Fibroblast of skin of scalp (primary cell): ENCODE results near the gene GNS.
A peak's percentile ranks its signal among the peaks of the same experiment; 100 is the strongest.

Source experiments
- DNase-seq: peaks from one replicate; pipeline ENCODE4 v3.0.0-alpha.2; 2013

GNS gene

DNA sequence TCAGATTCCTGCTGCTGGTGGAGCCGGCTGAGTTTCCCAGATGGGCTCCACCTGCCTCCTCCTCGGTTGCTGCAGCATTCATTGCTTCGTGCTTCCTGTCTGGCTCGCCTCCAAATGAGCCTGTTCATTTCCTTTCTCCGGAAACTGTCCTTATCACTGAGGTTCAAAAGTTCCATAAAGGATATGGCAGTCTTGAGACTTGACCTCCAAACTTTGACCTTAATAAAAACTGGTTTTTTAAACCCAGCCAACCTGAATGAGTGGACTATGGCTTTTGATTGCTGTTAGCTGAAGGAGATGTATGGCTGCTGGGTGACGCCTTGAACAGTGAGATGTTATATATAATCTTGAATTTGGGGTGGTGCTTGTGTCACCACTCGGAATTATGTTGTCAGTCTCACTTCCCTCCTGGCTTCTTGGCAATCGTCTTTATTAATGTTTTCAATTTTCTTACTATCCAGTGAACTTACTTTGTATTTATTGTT, 86.2 kb downstream of the GNS start:
- peak; percentile 31 for DNase-seq

DNA sequence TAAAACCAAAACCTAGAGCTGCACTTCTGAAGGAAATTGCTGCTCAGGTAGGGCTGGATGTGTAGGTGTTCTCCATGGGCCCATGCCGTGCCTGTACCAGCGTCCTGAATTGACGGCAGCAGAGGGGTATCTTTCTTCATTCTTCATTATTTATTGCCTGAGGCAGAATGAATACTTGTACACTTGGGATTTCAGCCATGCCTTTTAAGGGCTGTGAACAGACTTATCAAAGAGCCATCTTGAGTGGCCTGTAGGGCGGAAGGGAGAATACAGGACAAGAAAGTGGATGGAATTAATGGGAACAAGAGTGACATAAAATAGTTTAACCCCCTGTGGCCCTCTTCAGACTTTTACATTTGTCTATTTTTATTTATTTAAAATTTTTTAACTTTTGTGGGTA, 87.5 kb downstream of the GNS start:
- no peak for DNase-seq

DNA sequence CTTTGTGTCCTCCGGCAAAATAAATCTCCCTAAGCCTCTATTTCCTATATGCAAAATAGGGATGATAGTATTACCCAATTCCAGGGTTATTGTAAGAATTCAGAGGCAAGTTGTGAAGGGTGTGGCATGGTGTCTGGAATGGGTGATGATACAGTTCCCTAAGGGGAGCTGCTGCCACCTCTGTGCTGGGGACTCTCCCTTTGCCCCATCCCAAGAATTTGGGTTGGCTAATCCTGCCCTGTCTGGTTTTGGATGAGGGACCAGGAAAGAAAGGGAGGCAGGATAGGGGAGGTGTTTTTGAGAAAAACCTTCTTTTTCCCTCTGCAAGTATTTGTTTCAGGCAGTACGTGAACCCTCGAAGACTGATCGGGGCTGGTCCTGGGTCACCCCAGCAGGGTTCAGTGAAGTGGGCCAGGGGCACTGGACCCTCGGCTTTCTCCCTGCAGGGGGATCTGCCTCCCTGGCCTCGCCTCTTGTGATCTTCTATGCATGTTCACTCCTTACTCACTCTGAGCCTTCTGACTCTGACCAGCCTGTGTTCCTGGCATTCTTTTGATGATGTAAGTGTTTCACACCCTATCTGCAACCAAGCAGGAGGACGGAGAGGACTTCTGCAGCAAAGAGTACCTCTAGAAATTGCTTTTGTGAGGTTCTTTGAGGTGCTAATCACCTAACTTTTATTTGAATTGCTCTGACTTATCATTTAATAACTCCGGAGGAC, 88.1 kb downstream of the GNS start:
- DNase-seq: peak; percentile 44

DNA sequence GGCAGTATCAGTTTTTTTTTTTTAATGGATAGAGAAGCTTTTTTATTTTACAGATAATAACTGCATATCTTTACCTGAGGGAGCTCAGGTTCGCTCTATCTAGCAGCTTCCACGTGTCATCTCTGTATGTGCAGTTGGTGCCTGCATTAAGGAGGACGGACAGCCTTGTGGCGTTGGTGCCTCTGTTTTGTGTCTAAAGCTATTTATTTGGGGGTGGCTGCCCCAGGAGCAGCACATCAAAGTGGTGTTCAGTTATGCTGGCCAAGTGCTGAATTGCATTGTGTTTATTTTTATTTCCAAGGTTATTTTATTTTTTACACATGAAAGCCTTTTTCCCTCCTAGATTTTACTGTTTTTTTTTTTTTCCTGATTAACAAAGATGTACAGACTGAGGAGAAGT, 89.2 kb downstream of the GNS start:
- DNase-seq: no peak

DNA sequence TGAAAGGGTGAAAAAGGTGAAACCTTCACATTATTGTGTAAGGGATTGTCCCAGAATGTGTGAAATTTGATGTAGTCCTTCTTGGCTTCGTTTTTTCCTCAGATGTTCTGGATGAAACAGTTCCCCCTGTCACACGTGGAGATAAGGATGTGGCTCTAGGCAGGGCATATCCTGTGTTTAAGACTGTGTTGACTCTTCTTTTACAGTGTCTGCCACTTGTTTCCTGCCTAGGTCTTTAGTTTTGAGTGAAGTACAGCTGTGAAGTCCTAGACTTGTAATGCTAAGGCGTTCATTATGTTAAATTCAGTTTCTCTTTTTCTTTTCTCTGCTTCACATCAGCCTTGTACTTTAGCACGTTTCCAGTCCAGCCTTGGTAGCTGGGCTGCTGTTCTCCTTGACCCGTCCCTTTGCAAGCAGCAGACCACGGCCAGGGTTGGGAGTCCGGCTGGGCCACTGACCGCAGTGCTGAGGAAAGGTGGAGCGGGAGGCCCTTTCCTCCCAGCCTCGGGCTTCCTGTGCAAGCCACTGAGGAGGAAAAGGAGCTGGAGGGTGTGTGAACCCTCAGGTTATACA, 89.8 kb downstream of the GNS start:
- no peak for DNase-seq

DNA sequence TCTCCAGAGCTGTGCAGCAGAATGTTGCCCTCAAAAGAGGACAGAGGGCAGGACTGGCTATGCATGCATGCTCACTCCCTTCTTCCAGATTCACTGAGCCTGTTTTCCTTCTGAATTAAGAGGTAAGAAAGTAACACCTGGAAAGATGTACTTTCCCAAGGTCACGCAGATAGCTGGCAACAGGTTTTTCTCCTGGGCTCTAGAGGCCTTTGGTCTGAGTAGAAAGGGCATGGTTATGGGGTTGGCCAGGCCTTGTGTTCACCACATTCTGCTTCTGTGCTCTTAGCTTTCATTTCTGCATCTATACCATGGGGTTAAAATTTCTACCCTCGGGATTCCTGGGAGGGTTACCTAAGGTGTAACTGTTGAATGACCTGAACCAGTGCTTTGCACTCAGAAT, 91.4 kb downstream of the GNS start:
- no peak for DNase-seq

DNA sequence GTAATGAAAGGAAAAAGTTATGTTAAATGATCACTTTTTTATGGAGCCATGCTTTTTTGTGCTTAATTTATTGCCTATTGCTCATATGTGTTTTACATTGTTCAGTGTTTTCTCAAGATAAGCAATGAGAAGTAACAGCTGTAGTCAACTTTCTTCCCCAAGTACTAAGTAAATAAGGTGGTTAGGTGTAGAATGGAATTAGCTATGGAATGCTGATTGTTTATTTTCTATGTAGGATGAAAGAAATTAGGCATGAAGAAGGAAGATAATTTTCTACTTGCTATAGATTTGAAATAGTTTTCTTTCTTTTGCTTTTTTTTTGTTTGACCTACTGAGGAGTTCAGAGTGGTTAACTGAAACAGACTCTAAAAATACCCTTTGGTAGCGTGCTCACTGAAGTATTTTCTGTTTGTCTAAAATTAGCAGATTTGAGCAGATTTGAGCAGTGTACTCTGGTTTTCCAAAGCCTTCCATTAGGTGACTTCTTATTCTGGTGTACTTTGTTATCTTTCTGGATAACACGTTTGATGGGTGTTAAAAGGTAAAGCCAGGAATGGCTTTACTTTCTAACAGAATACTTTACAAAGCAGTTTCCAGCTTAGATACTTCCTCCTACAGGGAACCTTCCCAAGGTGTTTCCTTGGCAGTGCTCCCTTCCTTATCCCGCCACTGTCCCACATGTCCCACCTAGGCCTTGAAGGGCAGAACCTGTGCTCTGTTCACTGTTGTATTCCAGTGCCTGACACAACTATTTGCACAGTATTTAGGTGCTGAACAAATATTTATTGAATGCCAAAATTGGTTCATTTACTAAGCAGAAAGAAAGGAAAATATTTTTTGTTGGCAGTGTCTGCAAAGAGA, 92.9 kb downstream of the GNS start:
- DNase-seq: no peak

DNA sequence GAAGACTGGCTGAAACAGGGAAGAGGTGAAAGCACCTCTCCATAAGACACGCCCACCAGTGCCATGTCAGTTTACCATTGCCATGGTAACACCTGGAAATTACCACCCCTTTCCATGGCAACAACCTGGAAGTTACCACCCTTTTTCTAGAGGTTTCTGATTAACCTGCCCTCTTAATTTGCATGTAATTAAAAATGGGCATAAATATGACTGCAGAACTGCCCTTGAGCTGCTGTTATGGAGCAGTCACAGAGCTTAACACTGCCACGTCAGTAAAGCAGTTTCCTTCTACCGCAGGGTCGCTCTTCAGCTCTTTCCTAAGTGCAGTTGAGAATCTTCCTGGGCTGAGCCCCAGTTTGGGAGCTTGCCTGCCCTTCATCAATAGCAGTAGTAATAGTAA, 93.7 kb downstream of the GNS start:
- no peak for DNase-seq
